ENCODE data around the gene CWF19L2.
"Not testable (repeated sequence)": the region's sequence is repeated elsewhere in the genome, so short reads cannot be mapped to it uniquely, and the experiment has no call there.

Gene CWF19L2

DNA sequence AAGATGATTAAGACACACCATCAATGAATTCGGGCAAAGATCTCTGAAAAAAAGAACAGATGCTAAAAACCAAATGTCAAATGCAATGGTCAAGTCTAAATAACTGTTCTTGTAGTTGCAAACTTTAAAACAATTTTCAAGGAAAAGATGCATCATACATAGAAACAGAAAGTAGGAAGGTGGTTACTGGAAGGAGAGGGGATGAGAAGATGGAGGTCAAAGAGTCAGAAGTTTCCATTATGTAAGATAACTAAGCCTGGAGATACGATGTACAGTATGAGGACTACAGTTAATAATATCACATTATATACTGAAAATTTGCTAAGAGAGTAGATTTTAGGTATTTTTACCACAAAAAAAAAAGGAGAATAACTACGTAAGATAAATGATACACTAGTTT, 27.1 kb downstream of the CWF19L2 start:
- DNase-seq: no peak

DNA sequence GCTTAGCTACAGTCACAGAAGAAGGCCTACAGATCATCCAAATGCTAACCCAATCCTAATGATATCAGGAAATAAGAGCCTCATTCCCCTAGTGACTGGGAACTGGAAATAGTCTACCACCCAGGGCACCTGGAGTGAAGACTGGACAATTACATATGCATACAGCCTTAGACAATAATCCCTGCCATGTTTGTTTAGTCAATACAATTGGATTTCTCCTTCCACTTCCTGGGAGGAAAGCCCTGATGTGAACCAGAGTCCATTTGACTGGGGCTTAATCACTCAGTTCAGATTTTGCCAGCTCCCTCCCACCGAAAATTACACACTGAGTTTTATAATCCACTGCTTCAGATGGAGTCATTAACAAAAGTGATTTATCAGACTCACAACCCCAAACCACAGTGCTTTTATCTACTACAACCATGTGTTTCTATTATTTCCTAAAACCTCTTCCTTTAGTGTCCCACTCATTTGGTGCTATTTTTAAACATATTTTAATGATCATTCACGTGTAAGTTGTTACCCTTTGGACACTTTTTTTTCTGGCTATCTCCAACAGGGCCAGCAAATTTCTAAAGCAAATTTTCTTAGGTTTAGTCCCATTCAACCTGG, 29.9 kb downstream of the CWF19L2 start:
- no peak for DNase-seq

DNA sequence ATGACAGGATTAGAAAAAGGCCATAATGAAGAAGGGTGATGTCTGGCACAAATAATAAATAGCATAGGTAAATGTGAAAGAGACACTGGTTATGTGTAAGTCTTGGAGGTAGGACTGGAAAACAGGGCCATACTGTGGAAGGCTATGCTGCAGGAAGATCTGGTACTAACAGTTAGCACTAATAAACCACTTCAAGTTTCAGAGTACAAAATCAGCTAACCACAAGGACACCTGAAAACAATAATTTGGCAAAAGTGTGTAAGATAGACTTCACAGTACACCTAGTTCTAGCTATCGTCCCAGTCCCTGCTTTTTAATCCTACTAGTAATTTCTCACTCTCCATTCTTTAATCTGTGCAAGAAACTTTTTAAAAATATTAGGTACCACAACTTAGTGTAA, 44.3 kb downstream of the CWF19L2 start:
- DNase-seq: no peak

DNA sequence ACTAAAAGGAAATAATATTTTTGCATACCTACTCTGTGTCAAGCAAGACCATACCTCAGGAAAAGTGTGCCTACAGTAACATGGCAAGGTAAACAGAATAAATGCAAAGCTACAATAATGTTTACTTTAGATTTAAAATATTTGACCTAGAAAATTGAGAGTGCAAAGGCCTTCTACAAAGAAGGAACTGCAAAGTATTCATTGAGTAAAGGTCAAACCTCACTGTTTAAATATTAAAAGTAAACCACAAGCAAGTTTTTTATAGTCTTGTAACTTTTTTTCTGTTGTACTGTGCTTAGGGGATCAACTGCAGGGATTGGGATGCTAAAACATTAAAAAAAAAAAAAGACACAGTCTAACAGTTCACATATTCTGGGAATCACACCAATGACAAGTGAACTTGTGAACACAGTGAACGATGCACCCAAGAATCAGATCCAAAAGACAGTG, 48.8 kb downstream of the CWF19L2 start:
- no peak for DNase-seq

DNA sequence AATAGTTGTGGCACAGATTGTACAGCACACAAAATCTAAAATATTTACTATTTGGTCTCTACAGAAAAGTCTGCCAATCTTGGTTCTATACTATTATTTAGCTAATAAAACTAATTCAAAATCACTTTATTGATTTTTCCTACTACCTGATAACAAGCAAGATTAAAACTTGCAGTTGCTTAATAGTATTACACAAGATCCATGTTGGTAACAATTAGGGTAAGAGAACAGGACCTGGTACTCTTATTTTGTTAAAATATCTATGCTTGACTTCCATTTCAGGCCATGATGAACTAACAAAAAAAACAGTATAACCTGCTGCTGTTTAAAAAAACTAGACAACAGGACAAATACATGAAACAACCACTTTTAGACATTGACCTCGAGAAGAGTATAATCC, 52.4 kb downstream of the CWF19L2 start:
- DNase-seq: no peak

DNA sequence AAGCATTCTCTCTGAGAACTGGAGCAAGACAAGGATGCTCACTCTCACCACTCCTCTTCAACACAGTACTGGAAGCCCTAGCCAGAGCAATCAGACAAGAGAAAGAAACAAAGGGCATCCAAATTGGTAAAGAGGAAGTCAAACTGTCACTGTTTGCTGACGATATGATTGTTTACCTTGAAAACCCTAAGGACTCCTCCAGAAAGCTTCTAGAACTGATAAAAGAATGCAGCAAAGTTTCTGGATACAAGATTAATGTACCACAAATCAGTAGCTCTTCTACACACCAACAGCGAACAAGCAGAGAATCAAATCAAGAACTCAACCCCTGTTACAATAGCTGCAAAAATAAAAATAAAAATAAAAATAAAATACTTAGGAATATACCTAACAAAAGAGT, 56.5 kb downstream of the CWF19L2 start:
- DNase-seq: not testable (repeated sequence)

DNA sequence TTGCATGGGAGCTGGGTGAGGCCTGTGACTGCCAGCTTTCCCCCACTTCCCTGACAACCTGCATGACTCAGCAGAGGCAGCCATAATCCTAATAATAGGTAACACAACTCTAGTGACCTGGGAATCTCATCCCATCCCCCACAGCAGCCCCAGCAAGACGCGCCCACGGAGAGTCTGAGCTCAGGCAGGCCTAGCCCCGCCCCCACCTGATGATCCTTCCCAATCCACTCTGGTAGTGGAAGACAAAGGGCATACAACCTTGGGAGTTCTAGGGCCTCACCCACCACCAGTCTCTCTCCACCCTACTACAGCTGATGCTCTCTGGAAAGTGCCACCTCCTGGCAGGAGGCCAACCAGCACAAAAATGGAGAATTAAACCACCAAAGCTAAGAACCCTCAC, 60.3 kb downstream of the CWF19L2 start:
- DNase-seq: no peak

DNA sequence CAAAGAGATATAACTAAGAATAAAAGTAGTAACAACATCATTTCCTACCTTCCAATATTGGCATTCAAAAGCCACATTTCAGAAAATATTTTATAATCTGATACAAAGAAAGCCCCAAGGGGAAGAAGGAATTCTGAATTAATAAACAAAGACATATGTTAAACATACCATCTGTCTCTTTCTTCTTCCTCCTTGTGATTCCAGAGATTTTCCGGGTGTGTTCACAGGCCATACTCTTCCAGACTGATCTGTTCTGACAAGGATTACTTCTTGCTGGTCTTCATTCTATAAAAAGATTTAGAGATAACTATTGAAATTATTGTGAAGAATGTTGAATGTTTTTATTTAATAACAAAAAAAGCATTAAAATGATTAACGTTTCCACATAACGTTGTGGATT, 65.0 kb downstream of the CWF19L2 start:
- no peak for DNase-seq

DNA sequence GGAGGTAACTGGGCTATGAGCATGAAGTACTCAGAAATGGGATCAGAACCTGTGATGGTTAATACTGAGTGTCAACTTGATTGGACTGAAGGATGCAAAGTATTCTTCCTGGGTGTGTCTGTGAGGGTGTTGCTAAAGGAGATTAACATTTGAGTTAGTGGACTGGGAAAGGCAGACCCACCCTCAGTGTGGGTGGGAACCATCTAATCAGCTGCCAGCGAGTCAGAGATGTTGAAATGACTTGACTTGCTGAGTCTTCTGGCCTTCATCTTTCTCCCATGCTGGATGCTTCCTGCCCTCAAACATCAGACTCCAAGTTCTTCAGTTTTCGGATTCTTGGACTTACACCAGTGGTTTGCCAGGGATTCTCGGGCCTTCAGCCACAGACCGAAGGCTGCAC, 66.9 kb downstream of the CWF19L2 start:
- DNase-seq: not testable (repeated sequence)

DNA sequence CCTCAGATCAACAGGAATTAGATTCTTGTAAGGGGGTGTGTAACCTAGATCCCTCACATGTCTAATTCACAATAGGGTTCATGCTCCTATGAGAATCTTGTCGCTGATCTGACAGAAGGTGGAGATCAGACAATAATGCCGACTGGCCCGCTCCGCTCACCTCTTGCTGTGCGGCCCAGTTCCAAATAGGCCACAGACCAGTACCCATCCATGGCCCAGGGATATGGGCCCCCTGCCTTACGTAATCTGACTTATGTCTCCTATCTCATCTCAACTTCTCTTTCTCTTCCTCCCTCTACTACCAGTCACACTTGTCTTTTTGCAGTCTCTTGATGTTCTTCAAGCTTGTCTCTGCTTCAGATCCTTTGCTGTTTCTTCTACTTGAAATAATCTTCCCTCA, 70.0 kb downstream of the CWF19L2 start:
- no peak for DNase-seq

DNA sequence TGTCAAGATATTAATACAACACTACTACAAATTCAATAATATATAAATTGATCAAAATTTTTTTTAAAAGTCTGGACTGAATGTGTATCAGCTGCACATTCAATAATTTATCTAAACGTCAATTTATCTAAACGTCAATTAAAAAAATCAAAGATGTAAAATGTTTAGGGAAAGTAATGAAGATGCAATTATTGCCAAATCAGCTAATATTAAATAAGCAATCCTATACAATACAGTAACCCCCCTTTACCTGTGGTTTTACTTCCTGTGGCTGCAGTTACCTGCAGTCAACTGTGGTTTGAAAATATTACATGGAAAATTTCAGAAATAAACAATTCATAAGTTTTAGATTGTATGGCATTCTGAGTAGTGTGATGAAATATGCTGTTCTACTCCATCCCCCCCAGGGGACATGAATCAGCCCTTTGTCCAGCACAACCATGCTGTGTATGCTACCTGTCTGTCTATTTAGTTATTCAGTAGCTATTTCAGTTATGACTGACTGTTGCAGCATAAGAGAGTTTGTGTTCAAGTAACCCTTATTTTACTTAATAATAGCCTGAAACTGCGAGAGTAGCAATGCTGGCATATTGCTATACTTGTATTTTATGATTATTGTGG, 72.2 kb downstream of the CWF19L2 start:
- no peak for DNase-seq

DNA sequence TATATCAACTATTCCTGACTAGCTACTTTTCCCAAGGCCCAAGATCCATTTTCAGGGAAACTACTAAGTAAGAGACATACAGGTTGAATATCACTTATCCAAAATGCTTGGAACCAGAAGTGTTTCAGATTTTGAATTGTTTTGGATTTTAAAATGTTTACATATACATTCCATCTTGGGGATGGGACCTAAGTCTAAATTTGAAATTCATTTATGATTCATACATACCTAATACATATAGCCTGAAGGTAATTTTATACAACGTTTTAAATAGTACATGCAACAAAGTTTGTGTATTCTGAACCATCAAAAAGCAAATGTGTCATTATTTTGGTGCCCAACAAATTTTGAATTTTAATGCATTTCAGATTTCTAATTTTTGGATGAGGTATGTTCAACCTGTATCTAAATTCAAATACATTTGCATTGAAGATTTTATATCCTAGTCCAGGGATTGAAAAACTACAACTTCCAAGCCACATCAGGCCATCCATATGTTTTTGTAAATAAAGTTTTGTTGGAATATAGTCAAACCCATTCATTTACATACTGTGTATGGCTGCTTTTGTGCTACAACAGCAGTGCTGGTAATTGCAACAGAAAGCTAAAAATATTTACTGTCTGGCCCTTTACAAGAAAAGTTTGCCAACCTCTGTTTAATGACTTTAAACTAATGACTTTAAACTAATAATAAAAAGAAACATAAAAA, 73.3 kb downstream of the CWF19L2 start:
- no peak for DNase-seq

DNA sequence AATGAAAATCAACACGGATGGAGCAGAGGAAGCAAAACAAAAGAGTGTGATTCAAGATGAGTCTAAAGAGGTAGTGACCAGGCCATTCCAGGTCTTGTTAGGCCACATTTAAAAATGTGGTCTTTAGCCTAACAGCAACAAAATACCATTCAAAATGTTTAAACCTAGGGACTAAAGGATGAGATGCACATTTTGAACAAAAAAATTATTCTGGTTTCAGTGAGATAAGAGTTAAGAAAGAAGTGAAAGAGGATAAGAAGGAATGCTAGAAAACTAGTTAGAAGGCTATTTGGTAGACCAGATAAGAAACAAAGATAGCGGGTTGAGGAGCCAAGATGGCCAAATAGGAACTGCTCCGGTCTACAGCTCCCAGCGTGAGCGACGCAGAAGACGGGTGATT, 85.2 kb downstream of the CWF19L2 start:
- no peak for DNase-seq

DNA sequence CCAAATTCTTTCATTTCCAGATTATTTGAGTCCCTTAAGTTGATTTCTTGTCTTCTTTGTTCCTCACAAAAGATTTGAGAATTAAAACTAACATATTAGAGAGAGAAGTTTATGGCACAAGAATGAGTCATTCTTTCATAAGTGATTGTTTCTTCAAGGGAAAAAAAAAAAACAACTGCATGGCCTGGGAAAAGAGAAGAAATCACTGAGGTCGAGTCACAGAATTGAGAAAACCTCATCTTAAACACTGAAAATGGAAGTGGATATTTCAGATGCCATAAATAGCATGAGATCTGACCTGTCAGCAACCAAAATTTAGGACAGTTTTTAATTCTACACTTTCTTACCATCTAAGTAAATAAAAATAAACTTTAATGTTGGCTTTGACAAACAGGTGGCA, 87.2 kb downstream of the CWF19L2 start:
- DNase-seq: no peak

DNA sequence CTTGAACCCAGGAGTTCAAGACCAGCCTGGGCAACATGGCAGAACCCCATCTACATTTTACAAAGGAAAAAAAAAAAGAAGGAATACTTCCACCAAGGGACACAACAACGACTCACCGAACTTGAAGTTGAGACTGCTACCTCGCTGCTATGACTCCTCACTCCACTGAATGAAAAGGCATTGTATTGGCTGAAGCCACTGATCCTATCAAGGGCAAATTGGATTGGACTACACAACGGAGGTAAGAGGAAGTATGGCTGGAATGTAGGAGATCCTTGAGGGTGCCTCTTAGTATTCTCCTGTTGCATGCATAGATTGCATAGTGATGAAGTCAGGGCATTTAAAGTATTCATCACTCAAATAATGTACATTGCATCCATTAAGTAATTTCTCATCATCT, 97.9 kb downstream of the CWF19L2 start:
- DNase-seq: no peak

DNA sequence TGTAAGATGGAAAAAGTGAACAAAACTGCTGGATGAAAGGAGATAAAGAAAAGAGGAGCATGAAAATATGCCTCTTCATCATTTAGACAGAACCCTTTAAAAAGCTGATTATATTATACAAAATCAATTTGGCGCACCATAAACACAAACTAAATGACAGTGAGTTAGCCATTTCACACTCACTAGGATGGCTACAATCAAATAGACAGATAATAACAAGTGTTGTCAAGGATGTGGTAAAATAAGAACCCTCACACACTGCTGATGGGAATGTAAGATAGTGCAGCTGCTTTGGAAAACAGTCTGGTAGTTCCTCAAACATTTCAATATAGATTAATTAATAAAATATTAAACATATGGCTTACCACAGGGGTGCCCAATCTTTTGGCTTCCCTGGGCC, 99.7 kb downstream of the CWF19L2 start:
- no peak for DNase-seq

DNA sequence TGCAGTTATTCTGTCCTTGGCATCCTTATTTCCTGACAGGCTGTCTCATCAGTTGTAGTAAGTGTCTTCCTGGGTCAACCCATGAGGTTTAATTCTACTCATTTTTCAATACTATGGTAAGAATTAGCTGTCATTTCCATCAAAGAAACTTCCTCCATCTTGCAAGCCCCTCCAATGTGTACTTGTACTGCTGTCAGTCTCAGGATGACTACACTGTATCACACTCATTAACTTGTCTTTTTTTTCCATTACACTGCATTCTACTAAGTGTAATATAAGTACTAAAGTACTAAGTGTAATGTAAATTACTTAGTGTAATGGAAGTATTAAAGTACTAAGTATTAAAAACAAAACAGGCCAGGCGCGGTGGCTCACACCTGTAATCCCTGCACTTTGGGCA, 102.8 kb downstream of the CWF19L2 start:
- DNase-seq: no peak

DNA sequence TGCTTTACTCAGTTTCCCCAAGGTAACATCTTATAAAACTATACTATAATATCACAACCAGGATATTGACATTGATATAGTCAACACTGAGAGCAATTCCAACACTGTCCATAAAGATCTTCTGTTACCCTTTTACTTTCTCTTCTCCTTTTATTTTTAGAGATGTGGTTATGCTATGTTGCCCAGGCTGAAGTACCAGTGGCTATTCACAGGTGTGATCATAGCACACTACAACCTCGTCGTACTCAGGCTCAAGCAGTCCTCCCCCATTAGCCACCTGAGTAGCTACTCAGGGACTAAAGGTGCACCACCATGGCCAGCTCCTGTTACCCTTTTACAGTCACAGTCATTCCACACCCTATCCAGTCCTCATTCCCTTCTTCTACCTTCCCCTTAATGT, 119.7 kb downstream of the CWF19L2 start:
- no peak for DNase-seq

DNA sequence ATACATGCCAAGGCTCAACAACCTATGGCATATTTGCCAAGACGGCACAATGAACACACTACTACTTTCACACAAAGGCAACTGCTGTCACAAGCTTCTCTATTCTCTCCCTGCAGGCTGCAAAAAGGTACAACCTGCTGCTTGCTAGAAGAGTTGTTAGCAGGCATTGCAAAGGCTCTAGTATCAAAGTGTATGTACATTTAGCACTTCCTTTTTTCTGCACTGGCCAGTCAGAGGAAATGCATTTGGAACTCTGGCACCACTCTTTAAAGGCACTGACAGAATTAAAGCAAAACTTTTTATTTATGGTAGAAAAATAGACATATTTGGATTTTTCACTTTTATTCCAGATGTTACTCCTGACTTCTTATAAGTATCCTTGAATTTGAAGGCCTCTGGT, 125.9 kb downstream of the CWF19L2 start:
- no peak for DNase-seq

DNA sequence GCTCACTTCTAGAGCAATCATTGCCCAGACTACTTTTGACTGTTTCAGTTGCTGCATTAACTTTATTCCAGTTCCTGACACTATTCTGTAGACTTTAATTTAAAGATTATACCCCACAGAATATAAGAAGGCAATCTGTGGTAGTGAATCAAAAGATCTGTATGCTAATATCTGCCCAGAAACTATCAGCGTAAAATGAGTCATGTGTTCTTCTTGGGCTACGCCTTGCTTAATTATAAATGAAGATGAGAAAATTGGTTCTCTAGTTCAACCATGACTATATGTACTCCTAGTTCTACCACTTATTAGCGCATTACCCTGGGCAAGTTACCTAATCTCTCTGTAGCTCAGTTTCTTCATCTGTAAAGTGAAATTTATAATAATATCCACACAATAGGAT, 128.5 kb downstream of the CWF19L2 start:
- DNase-seq: no peak

DNA sequence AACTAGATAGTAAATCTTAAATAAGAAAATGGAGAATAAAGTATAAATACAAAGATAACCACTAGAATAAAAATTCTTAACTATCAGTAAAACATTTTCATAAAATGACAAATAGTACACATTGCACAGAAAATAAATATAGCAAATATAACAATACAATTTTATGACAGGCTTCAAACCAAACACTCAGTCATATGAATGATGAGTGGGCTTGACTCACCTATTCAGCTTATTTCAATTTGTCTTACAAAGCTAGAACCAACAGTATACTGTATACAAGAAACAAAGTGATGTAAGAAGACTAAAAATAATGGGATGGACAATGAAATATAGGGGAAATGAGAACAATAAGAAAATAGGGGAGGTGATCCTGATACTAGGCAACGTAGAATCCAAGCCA, 141.2 kb downstream of the CWF19L2 start:
- no peak for DNase-seq

DNA sequence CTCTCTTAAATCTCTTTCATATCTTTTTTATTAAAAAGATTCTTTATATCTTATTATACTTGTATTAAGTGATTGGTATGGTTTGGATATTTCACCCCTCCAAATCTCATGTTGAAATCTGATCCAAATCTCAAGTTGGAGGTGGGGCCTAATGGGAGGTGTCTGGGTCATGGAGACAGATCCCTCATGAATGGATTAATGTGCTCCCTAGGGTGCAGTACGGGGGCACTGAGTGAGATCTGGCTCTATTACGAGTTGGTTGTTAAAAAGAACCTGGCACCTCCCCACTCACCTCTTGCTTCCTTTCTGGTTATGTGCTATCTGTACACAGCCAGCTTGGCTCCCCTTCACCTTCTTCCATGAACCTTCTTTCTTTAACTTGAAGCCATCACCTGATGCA, 149.6 kb downstream of the CWF19L2 start:
- no peak for DNase-seq

DNA sequence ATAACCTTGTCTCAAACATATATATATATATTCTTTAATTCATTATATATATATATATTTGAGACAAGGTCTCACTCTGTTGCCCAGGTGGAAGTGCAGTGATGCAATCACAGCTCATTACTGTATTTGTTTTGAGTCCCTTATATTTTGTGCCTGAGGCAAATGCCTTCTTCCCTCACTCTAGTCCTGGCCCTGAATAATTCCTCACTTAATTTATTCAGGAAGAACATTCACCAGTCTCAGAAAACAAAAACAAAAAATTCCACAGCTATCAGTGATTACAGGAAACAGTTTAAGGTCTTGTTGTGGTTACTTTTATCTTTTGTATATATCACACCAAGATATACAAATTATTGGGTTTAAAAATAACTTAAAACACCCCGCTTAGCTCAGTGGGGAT, 155.7 kb downstream of the CWF19L2 start:
- DNase-seq: no peak

DNA sequence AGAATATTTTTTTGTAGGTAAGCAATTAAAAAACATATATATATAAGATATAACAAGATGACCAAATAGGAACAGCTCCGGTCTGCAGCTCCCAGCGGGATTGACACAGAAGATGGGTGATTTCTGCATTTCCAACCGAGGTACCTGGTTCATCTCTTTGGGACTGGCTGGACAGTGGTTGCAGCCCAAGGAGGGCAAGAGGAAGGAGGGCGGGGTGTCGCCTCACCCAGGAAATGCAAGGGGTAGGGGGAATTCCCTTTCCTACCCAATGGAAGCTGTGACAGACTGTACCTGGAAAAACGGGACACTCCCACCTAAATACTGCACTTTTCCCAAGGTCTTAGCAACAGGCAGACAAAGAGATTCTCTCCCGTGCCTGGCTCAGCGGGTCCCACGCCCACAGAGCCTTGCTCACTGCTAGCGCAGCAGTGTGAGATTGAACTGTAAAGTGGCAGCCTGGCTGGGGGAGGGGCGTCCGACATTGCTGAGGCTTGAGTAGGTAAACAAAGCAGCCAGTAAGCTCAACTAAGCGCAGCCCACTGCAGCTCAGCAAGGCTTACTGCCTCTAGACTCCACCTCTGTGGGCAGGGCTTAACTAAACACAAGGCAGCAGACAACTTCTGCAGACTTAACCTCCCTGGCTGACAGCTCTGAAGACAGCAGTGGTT, 163.8 kb downstream of the CWF19L2 start:
- no peak for DNase-seq

All from NCI-H1694 (cell line).